Neural cell (in vitro differentiated cells): ENCODE measurements around the gene EIF2B5. TPM values are rescaled to one million over a fixed set of nuclear protein-coding genes. Genes with fewer than 3 reads are reported as not detected.

Experiments
- H2AFZ ChIP-seq: fragments of 200-600, 300-800 bp; sonication (generic), shearing (Covaris generic); 2 replicates; pipeline ENCODE4 v1.6.0; 2014; ENCODE audit warnings: low read depth, mild to moderate bottlenecking, antibody characterized with exemption, low read length, moderate library complexity
- H3F3A ChIP-seq: fragments of 200-600 bp; shearing (Covaris generic); 2 replicates; pipeline ENCODE4 v1.6.1; 2016; ENCODE audit warnings: mild to moderate bottlenecking, moderate library complexity, mixed read lengths, antibody characterized with exemption, low read length; ENCODE audit not compliant: insufficient read depth, poor library complexity, severe bottlenecking
- H3K27ac ChIP-seq: fragments of 200-600, 300-800 bp; sonication (generic), shearing (Covaris generic); 2 replicates; pipeline ENCODE4 v1.5.1; 2014; ENCODE audit warnings: mild to moderate bottlenecking, low read length, moderate library complexity
- H3K27me3 ChIP-seq: fragments of 300-800, 200-600 bp; sonication (generic), shearing (Covaris generic); 2 replicates; pipeline ENCODE4 v1.6.0; 2014; ENCODE audit warnings: mild to moderate bottlenecking, low read depth, low read length, moderate library complexity; ENCODE audit not compliant: insufficient read depth
- H3K36me3 ChIP-seq: fragments of 300-800, 200-600 bp; sonication (generic), shearing (Covaris generic); 2 replicates; pipeline ENCODE4 v1.5.1; 2014; ENCODE audit warnings: mild to moderate bottlenecking, antibody characterized with exemption, low read length, moderate library complexity; ENCODE audit not compliant: insufficient read depth
- H3K4me2 ChIP-seq: fragments of 300-800, 200-600 bp; sonication (generic), shearing (Covaris generic); 2 replicates; pipeline ENCODE4 v1.6.0; 2014; ENCODE audit warnings: mild to moderate bottlenecking, low read length
- H3K4me3 ChIP-seq: fragments of 300-800, 200-600 bp; sonication (generic), shearing (Covaris generic); 2 replicates; pipeline ENCODE4 v1.5.1; 2014; ENCODE audit warnings: mild to moderate bottlenecking, low read length, moderate library complexity
- H3K79me2 ChIP-seq: fragments of 200-600 bp; shearing (Covaris generic); replicated peaks from 2 replicates; pipeline ENCODE4 v1.6.0; 2014; ENCODE audit warnings: mild to moderate bottlenecking, low read length, moderate library complexity; ENCODE audit not compliant: insufficient read depth
- H3K9ac ChIP-seq: fragments of 300-800, 200-600 bp; sonication (generic), shearing (Covaris generic); 2 replicates; pipeline ENCODE4 v1.6.1; 2016; ENCODE audit warnings: mild to moderate bottlenecking, low read length, mixed read lengths
- H3K9me2 ChIP-seq: fragments of 200-600 bp; shearing (Covaris generic); 2 replicates; pipeline ENCODE4 v1.6.1; 2016; ENCODE audit warnings: mild to moderate bottlenecking, low read length, mixed read lengths; ENCODE audit not compliant: insufficient read depth
- H3K9me3 ChIP-seq: fragments of 200-600, 300-800 bp; sonication (generic), shearing (Covaris generic); 2 replicates; pipeline ENCODE4 v1.6.1; 2016; ENCODE audit warnings: mild to moderate bottlenecking, mixed run types, low read length, moderate library complexity, mixed read lengths
- H4K20me1 ChIP-seq: fragments of 200-600 bp; shearing (Covaris generic); 2 replicates; pipeline ENCODE4 v1.6.1; 2016; ENCODE audit warnings: mild to moderate bottlenecking, mixed run types; ENCODE audit not compliant: insufficient read depth
- CTCF ChIP-seq: fragments of 450-650 bp; IDR thresholded peaks from 2 replicates; pipeline ENCODE4 v1.5.1; 2014; ENCODE audit warnings: antibody characterized with exemption, mild to moderate bottlenecking, moderate library complexity; ENCODE audit not compliant: poor library complexity, severe bottlenecking
- EP300 ChIP-seq: fragments of 450-650 bp; conservative IDR thresholded peaks from 2 replicates; pipeline ENCODE4 v1.6.1; 2014; ENCODE audit warnings: antibody characterized with exemption, mild to moderate bottlenecking, moderate library complexity; ENCODE audit not compliant: poor library complexity, severe bottlenecking
- EZH2 ChIP-seq: fragments of 200-600, 300-800 bp; shearing (Covaris generic), sonication (generic); IDR thresholded peaks from 2 replicates; pipeline ENCODE4 v1.6.1; 2014; ENCODE audit warnings: antibody characterized with exemption, low read length, borderline replicate concordance, mild to moderate bottlenecking; ENCODE audit not compliant: insufficient read depth, poor library complexity, severe bottlenecking
- MXI1 ChIP-seq: fragments of 450-650 bp; conservative IDR thresholded peaks from 2 replicates; pipeline ENCODE4 v1.6.1; 2014; ENCODE audit warnings: antibody characterized with exemption, mild to moderate bottlenecking; ENCODE audit not compliant: poor library complexity, severe bottlenecking
- POLR2AphosphoS5 ChIP-seq: IDR thresholded peaks from 2 replicates; pipeline ENCODE4 v1.6.1; 2012
- RAD21 ChIP-seq: fragments of 450-650 bp; conservative IDR thresholded peaks from 2 replicates; pipeline ENCODE4 v1.6.1; 2014; ENCODE audit warnings: antibody characterized with exemption, mild to moderate bottlenecking, moderate library complexity
- REST ChIP-seq: IDR thresholded peaks from 2 replicates; pipeline ENCODE4 v1.6.1; 2012; ENCODE audit warnings: borderline replicate concordance
- SMC3 ChIP-seq: fragments of 450-650 bp; conservative IDR thresholded peaks from 2 replicates; pipeline ENCODE4 v1.6.1; 2014; ENCODE audit warnings: antibody characterized with exemption, mild to moderate bottlenecking, moderate library complexity; ENCODE audit not compliant: poor library complexity
- TAF1 ChIP-seq: IDR thresholded peaks from 2 replicates; pipeline ENCODE4 v1.6.1; 2012; ENCODE audit warnings: low read depth
- polyA plus RNA-seq: library from polyadenylated mRNA; depleted of rRNA; stranded (reverse); fragments of >200 nt; gene quantifications from 2 replicates; pipeline ENCODE4 v1.2.3, GENCODE V29; 2014

Gene EIF2B5
- polyA plus RNA-seq, 1 donor from 2014 or later = 112 TPM

- peaks cover 52% of the 10 kb centered on the region for H3K79me2 ChIP-seq
Measured at GRCh38 chr3:184157206-184157605, 22.0 kb downstream of the EIF2B5 start.

GRCh38 chr3:184158404-184158803 lies 23.2 kb downstream of the EIF2B5 start:
- Histone ChIP-seq H4K20me1 (no peaks in the 10 kb centered on the region), H3K4me3 (peak overlapping the region; percentile 97), H2AFZ (no peak overlapping the region), H3K27ac (no peak overlapping the region), H3K9ac (no peak overlapping the region), H3K36me3 (no peaks in the 10 kb centered on the region), H3K9me2 (no peaks in the 10 kb centered on the region), H3K4me2 (no peak overlapping the region), H3K79me2 (peaks cover 55% of the 10 kb centered on the region), H3K9me3 (no peaks in the 10 kb centered on the region), H3K27me3 (no peaks in the 10 kb centered on the region), H3F3A (peaks cover 3% of the 10 kb centered on the region)
- no peak for TF ChIP-seq MXI1
- TF ChIP-seq EZH2 = no peak
- no peak for TF ChIP-seq SMC3
- no peak for TF ChIP-seq CTCF
- TF ChIP-seq REST = no peak

More at GRCh38 chr3:184157206-184157605, 22.0 kb downstream of the EIF2B5 start:
- Histone ChIP-seq H3F3A (peaks cover 3% of the 10 kb centered on the region), H3K9me3 (no peaks in the 10 kb centered on the region), H3K4me2 (peak overlapping the region; percentile 94), H2AFZ (no peak overlapping the region), H3K9ac (peak overlapping the region; percentile 92), H3K9me2 (no peaks in the 10 kb centered on the region), H4K20me1 (no peaks in the 10 kb centered on the region), H3K4me3 (peak overlapping the region; percentile 97), H3K36me3 (no peaks in the 10 kb centered on the region), H3K27me3 (no peaks in the 10 kb centered on the region), H3K27ac (peak overlapping the region; percentile 89)
- no peak for TF ChIP-seq MXI1
- TF ChIP-seq CTCF = no peak
- no peak for TF ChIP-seq SMC3
- no peak for TF ChIP-seq EP300
- TF ChIP-seq EZH2 = no peak
- no peak for TF ChIP-seq RAD21
- no peak for TF ChIP-seq TAF1
- TF ChIP-seq POLR2AphosphoS5 = no peak
- TF ChIP-seq REST = no peak
